Cardiac fibroblast (primary cell): ENCODE data around the gene ALCAM.

Source experiments
- DNase-seq, 2 donors: peaks; one replicate each; pipeline versions ENCODE4 v3.0.0 to v3.0.0-alpha.2; 2010; ENCODE audit warnings: low read depth in 2 of 2
- H3K4me3 ChIP-seq, 2 donors: replicated peaks in 1 of 2; 1 replicate in 1 of 2; 2 replicates in 1 of 2; pipeline ENCODE4 v1.5.1; 2011; ENCODE audit warnings: low read depth in 2 of 2, low read length in 2 of 2, mild to moderate bottlenecking in 2 of 2, moderate library complexity in 1 of 2
- CTCF ChIP-seq: IDR thresholded peaks from one replicate; pipeline ENCODE4 v1.5.1; 2011; ENCODE audit warnings: low read depth, mild to moderate bottlenecking, low read length, inconsistent platforms

Gene ALCAM

GRCh38 chr3:105354429-105354828 lies 12.3 kb upstream of the ALCAM start:
- H3K4me3 ChIP-seq = peak overlapping the region in 1 of 2 donors; percentile 38
- DNase-seq = peak in 1 of 2 donors; percentile 16
- TF ChIP-seq CTCF = no peak

- DNase-seq = peak in 1 of 2 donors; percentile 49
- no peak overlapping the region for H3K4me3 ChIP-seq
- TF ChIP-seq CTCF = no peak
Observed at GRCh38 chr3:105355408-105356061, 11.2 kb upstream of the ALCAM start.

- DNase-seq = no peak
- no peak for TF ChIP-seq CTCF
- no peak overlapping the region for H3K4me3 ChIP-seq
Observed at GRCh38 chr3:105356396-105356795, 10.3 kb upstream of the ALCAM start.

GRCh38 chr3:105356988-105357387 lies 9.7 kb upstream of the ALCAM start:
- H3K4me3 ChIP-seq = no peak overlapping the region
- TF ChIP-seq CTCF = no peak
- DNase-seq = no peak

- peak; percentile 65 to 84 for DNase-seq
- no peak overlapping the region for H3K4me3 ChIP-seq
- no peak for TF ChIP-seq CTCF
Observed at GRCh38 chr3:105359098-105359762, 7.5 kb upstream of the ALCAM start.

- no peak for TF ChIP-seq CTCF
- DNase-seq = no peak
- H3K4me3 ChIP-seq = no peak overlapping the region
Observed at GRCh38 chr3:105360003-105360402, 6.7 kb upstream of the ALCAM start.
